Measurements from ENCODE around the gene IL1B. TPM values are rescaled to one million over a fixed set of nuclear protein-coding genes. Genes with fewer than 3 reads are reported as not detected.

Gene IL1B
- total RNA-seq, 1 donor from 2014 or later, result not detected

DNA sequence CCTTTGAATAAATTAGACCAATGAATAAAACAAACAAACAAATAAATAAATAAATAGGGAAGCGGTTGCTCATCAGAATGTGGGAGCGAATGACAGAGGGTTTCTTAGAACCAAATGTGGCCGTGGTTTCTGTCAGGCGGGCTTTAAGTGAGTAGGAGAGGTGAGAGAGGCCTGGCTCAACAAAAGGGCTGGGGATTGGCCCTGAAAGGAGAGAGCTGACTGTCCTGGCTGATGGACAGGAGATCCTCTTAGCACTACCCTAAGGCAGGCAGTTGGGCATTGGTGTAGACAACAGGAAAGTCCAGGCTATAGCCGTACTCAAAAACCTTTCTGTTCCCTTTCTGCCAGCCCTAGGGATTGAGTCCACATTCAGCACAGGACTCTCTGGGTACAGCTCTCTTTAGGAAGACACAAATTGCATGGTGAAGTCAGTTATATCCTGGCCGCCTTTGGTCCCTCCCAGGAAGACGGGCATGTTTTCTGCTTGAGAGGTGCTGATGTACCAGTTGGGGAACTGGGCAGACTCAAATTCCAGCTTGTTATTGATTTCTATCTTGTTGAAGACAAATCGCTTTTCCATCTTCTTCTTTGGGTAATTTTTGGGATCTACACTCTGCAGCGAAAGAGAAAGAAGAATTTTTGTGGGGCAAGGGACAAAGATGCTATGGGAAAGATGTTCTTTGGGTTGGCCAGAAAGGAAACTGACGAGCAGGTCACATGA lies 6.5 kb downstream of the IL1B start:
- TF ChIP-seq, protein P1, sequence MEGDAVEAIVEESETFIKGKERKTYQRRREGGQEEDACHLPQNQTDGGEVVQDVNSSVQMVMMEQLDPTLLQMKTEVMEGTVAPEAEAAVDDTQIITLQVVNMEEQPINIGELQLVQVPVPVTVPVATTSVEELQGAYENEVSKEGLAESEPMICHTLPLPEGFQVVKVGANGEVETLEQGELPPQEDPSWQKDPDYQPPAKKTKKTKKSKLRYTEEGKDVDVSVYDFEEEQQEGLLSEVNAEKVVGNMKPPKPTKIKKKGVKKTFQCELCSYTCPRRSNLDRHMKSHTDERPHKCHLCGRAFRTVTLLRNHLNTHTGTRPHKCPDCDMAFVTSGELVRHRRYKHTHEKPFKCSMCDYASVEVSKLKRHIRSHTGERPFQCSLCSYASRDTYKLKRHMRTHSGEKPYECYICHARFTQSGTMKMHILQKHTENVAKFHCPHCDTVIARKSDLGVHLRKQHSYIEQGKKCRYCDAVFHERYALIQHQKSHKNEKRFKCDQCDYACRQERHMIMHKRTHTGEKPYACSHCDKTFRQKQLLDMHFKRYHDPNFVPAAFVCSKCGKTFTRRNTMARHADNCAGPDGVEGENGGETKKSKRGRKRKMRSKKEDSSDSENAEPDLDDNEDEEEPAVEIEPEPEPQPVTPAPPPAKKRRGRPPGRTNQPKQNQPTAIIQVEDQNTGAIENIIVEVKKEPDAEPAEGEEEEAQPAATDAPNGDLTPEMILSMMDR (conservative IDR thresholded peaks at IDR 0.05; ENCODE audit: low read depth, low read length), result no peak
- H3K4me3 ChIP-seq (ENCODE audit: low read depth, low read length), result no peak overlapping the region
- DNase-seq (ENCODE audit: low read depth), result no peak

DNA sequence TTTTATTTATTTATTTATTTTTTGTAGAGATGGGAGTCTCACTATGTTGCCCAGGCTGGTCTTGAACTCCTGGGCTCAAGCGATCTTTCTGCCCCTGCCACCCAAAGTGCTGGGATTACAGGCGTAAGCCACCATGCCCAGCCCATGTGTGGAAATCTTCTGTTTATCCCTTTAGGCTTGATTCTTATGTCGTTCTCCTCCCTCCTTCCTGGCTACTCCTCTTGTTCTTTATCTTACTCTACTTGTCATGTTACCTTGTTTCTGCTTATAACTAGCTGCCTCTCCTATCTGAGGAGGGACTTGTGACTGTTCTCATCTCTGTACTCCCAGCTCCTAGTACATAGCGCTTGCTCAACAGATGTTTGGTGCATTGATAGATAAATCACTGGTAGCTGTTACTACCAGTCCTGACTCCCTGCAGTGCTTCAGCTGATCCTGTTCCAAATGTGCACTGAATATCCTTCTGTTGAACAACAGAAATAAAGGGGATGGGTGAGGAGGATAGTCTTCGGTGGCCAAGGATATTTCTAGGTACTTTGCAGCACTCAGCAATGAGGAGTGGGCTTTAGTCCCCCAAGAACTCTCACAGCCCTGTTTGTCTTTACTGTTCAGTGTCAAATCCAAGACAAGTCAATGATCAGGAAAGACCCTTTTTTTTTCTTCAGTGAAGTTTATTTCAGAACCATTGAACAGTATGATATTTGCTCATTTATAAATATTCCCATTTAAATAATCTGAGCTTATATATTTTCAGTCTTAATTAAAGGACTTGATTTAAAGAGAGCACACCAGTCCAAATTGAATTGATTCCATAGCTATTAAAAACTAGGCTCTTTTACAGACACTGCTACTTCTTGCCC lies 7.2 kb downstream of the IL1B start:
- DNase-seq (ENCODE audit: low read depth), result no peak
- TF ChIP-seq, protein P1 (conservative IDR thresholded peaks at IDR 0.05; ENCODE audit: low read depth, low read length), result no peak
- no peak overlapping the region for H3K4me3 ChIP-seq (ENCODE audit: low read depth, low read length)

DNA sequence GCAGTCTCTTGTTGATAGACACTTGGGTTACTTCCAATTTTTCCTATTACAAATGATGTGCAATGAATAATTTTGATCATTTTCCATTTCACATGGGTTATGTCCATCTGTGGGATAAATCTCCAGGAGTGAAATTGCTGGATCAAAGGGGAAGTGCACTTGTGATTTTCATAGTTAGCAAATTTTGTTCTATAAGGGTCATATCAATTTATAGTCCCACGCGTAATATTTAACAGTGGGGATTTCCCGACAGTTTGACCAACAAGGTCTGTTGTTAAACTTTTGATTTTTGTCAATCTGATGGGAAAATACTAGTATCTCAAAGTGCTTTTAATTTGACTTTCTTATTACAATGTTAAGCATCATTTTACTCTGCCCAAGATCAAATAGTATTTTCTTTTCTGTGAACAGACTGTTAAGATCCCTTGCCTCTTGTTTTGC lies 8.3 kb downstream of the IL1B start:
- TF ChIP-seq, protein P1 (conservative IDR thresholded peaks at IDR 0.05; ENCODE audit: low read depth, low read length), result no peak
- H3K4me3 ChIP-seq (ENCODE audit: low read depth, low read length), result no peak overlapping the region
- DNase-seq (ENCODE audit: low read depth), result no peak

DNA sequence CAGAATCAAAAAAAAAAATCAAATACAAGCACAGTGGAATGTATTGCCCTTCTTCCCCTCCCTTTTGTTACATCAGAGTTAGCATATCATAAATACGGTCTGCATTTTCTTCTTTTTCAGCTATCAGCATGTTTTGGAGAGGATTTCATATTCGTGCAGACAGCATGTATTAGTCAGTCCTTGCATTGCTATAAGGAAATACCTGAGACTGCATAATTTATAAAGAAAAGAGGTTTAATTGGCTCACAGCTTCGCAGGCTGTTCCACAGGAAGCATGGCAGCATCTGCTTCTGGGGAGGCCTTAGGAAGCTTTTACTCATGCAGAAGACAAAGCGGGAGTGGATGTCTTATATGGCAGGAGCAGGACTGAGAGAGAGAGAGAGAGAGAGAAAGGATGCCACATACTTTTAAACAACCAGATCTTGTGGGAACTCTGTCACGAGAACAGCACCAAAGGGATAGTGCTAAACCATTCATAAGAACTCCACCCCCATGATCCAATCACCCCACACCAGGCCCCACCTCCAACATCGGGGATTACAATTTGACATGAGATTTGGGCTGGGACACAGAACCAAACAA lies 8.9 kb downstream of the IL1B start:
- TF ChIP-seq, protein P1 (conservative IDR thresholded peaks at IDR 0.05; ENCODE audit: low read depth, low read length), result no peak
- no peak overlapping the region for H3K4me3 ChIP-seq (ENCODE audit: low read depth, low read length)
- no peak for DNase-seq (ENCODE audit: low read depth)

DNA sequence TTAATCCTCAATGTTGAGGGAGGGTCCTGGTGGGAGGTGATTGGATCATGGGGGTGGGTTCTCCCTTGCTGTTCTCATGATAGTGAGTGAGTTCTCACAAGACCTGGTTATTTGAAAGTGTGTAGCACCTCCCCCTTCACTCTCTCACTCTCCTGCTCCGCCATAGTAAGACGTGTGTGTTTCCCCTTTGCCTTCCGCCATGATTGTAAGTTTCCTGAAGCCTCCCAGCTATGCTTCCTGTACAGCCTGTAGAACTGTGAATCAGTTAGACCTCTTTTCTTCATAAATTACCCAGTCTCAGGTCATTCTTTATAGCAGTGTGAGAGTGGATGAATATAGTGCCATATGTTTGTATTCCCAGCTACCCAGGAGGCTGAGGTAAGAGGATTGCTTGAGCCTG lies 9.6 kb downstream of the IL1B start:
- no peak for DNase-seq (ENCODE audit: low read depth)
- H3K4me3 ChIP-seq (ENCODE audit: low read depth, low read length), result no peak overlapping the region
- TF ChIP-seq, protein P1 (conservative IDR thresholded peaks at IDR 0.05; ENCODE audit: low read depth, low read length), result no peak

DNA sequence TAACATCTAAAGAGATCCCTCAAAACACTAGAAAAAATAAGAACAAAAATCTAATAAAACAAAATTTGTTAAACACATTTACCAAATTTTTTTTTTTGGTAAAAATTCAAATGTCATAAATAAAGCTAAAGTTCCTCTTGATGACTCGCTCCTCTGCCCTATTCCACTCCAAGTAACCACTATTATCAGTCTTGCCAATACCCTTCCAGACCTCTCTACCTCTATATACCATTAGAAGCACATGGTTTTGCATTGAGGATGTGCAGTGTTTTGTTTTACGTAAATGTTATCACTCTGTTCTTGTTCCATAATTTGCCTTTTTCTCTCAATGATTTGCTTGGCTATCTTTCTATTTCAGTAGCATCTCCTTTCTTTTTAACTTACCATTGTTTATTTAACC lies 10.9 kb downstream of the IL1B start:
- DNase-seq (ENCODE audit: low read depth), result no peak
- TF ChIP-seq, protein P1 (conservative IDR thresholded peaks at IDR 0.05; ENCODE audit: low read depth, low read length), result no peak

More for the DNA sequence above, 10.9 kb downstream of the IL1B start:
- H3K4me3 ChIP-seq (ENCODE audit: low read depth, low read length), result no peak overlapping the region

Measured in epithelial cell of proximal tubule (primary cell).